ENCODE measurements around the gene LMO7. TPM values are rescaled to one million over a fixed set of nuclear protein-coding genes. Genes with fewer than 3 reads are reported as not detected.

LMO7 gene
- total and polyA plus RNA-seq, 4 donors, result 17.5 to 69.6 (median 38.2) TPM

DNA sequence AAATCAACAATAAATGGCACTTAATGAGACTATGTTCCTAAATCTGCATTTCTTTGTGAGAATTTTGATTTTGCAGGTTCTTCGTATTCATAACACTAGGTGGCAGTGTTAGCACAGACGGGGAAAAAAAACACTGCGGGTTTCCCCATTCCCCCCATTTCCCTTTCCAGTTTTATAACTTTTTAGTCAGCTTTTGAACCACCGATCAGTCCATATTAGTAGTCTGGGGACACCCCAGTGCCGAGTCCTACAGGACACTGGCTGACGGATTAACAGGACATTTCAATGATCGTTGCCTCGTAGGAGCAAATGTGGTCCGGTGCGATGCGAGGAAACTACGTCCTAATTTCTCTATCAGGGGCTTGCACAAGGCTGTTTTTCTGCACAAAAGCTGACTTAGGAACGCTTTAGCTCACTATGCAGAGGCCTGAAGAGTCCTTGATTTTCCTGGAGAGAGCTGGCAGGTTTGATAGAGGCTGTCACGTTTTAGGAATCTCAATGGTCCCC is 234.3 kb downstream of the LMO7 start:
- H3K4me1 ChIP-seq (ENCODE audit: control insufficient read depth in 4 of 4, insufficient read depth in 4 of 4, low read length in 3 of 4), result peaks cover 0 to 4% (median 2%) of the 10 kb centered on the region in 4 donors

DNA sequence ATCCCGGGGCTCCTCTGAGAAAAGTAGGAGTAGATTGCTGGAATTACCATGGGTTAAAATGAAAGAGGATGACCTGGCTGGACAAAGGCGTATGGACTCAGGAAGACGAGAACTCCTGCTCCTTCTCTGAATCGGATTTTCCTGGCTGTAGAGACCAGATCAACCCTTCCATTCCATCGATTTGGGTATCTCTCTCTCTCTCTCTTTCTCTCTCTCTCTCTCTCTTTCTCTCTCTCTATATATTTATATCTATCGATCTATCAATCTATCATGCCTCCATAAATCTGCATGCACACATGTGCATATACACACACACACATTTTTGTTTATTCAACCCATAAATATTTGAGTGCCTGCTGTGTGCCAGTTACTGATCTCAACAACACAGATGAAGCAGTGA is 234.9 kb downstream of the LMO7 start:
- no peak overlapping the region for H3K9ac ChIP-seq (ENCODE audit: low read depth in 1 of 2, low read length in 2 of 2)
- DNase-seq (ENCODE audit: low spot score), result no peak
- H3K36me3 ChIP-seq (ENCODE audit: control insufficient read depth in 4 of 4, insufficient read depth in 3 of 4, low read depth in 1 of 4, low read length in 3 of 4), result no peaks in the 10 kb centered on the region
- TF ChIP-seq FOXA2 (IDR thresholded peaks at IDR 0.05), result no peak
- H3K9me3 ChIP-seq (ENCODE audit: control insufficient read depth in 4 of 4, low read length in 3 of 4), result no peaks in the 10 kb centered on the region
- no peak overlapping the region for H3K27ac ChIP-seq (ENCODE audit: low read depth in 1 of 2, low read length in 2 of 2)
- peaks cover 0 to 4% (median 2%) of the 10 kb centered on the region in 4 donors for H3K4me1 ChIP-seq (ENCODE audit: control insufficient read depth in 4 of 4, insufficient read depth in 4 of 4, low read length in 3 of 4)
- no peak overlapping the region for H3K4me3 ChIP-seq (ENCODE audit: low read depth in 1 of 3, low read length in 3 of 3)
- H3K27me3 ChIP-seq (ENCODE audit: control insufficient read depth in 4 of 4, insufficient read depth in 4 of 4, low read length in 3 of 4), result no peaks in the 10 kb centered on the region
- WGBS, result 67% methylated on average over 6 of the region's 6 CpGs

More for the DNA sequence above, 234.3 kb downstream of the LMO7 start:
- Histone ChIP-seq H3K9me3 (ENCODE audit: control insufficient read depth in 4 of 4, low read length in 3 of 4) (no peaks in the 10 kb centered on the region), H3K27me3 (ENCODE audit: control insufficient read depth in 4 of 4, insufficient read depth in 4 of 4, low read length in 3 of 4) (no peaks in the 10 kb centered on the region), H3K27ac (ENCODE audit: low read depth in 1 of 2, low read length in 2 of 2) (no peak overlapping the region), H3K4me3 (ENCODE audit: low read depth in 1 of 3, low read length in 3 of 3) (peak overlapping the region in 2 of 3 donors; percentile 30 to 44), H3K9ac (ENCODE audit: low read depth in 1 of 2, low read length in 2 of 2) (peak overlapping the region in 1 of 2 donors; percentile 49), H3K36me3 (ENCODE audit: control insufficient read depth in 4 of 4, insufficient read depth in 3 of 4, low read depth in 1 of 4, low read length in 3 of 4) (no peaks in the 10 kb centered on the region)
- no peak for TF ChIP-seq HNF4A (conservative IDR thresholded peaks at IDR 0.05)
- TF ChIP-seq, protein P1, sequence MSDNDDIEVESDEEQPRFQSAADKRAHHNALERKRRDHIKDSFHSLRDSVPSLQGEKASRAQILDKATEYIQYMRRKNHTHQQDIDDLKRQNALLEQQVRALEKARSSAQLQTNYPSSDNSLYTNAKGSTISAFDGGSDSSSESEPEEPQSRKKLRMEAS (IDR thresholded peaks at IDR 0.05), result no peak
- TF ChIP-seq, protein P2, sequence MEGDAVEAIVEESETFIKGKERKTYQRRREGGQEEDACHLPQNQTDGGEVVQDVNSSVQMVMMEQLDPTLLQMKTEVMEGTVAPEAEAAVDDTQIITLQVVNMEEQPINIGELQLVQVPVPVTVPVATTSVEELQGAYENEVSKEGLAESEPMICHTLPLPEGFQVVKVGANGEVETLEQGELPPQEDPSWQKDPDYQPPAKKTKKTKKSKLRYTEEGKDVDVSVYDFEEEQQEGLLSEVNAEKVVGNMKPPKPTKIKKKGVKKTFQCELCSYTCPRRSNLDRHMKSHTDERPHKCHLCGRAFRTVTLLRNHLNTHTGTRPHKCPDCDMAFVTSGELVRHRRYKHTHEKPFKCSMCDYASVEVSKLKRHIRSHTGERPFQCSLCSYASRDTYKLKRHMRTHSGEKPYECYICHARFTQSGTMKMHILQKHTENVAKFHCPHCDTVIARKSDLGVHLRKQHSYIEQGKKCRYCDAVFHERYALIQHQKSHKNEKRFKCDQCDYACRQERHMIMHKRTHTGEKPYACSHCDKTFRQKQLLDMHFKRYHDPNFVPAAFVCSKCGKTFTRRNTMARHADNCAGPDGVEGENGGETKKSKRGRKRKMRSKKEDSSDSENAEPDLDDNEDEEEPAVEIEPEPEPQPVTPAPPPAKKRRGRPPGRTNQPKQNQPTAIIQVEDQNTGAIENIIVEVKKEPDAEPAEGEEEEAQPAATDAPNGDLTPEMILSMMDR (IDR thresholded peaks at IDR 0.05; ENCODE audit: low read depth, low read length, missing input control), result peak; percentile 60
- TF ChIP-seq, protein P3, sequence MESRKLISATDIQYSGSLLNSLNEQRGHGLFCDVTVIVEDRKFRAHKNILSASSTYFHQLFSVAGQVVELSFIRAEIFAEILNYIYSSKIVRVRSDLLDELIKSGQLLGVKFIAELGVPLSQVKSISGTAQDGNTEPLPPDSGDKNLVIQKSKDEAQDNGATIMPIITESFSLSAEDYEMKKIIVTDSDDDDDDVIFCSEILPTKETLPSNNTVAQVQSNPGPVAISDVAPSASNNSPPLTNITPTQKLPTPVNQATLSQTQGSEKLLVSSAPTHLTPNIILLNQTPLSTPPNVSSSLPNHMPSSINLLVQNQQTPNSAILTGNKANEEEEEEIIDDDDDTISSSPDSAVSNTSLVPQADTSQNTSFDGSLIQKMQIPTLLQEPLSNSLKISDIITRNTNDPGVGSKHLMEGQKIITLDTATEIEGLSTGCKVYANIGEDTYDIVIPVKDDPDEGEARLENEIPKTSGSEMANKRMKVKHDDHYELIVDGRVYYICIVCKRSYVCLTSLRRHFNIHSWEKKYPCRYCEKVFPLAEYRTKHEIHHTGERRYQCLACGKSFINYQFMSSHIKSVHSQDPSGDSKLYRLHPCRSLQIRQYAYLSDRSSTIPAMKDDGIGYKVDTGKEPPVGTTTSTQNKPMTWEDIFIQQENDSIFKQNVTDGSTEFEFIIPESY (IDR thresholded peaks at IDR 0.05), result no peak
- peak; percentile 72 to 78 for TF ChIP-seq RAD21 (IDR thresholded peaks at IDR 0.05)
- TF ChIP-seq RXRA (IDR thresholded peaks at IDR 0.05), result no peak
- TF ChIP-seq SP1 (IDR thresholded peaks at IDR 0.05), result no peak
- TF ChIP-seq FOXA1 (IDR thresholded peaks at IDR 0.05), result no peak
- TF ChIP-seq, protein P4, sequence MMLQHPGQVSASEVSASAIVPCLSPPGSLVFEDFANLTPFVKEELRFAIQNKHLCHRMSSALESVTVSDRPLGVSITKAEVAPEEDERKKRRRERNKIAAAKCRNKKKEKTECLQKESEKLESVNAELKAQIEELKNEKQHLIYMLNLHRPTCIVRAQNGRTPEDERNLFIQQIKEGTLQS (IDR thresholded peaks at IDR 0.05), result no peak
- TF ChIP-seq, protein P5, sequence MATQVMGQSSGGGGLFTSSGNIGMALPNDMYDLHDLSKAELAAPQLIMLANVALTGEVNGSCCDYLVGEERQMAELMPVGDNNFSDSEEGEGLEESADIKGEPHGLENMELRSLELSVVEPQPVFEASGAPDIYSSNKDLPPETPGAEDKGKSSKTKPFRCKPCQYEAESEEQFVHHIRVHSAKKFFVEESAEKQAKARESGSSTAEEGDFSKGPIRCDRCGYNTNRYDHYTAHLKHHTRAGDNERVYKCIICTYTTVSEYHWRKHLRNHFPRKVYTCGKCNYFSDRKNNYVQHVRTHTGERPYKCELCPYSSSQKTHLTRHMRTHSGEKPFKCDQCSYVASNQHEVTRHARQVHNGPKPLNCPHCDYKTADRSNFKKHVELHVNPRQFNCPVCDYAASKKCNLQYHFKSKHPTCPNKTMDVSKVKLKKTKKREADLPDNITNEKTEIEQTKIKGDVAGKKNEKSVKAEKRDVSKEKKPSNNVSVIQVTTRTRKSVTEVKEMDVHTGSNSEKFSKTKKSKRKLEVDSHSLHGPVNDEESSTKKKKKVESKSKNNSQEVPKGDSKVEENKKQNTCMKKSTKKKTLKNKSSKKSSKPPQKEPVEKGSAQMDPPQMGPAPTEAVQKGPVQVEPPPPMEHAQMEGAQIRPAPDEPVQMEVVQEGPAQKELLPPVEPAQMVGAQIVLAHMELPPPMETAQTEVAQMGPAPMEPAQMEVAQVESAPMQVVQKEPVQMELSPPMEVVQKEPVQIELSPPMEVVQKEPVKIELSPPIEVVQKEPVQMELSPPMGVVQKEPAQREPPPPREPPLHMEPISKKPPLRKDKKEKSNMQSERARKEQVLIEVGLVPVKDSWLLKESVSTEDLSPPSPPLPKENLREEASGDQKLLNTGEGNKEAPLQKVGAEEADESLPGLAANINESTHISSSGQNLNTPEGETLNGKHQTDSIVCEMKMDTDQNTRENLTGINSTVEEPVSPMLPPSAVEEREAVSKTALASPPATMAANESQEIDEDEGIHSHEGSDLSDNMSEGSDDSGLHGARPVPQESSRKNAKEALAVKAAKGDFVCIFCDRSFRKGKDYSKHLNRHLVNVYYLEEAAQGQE (IDR thresholded peaks at IDR 0.05), result no peak
- no peak for DNase-seq (ENCODE audit: low spot score)
- WGBS, result 31% methylated on average over 14 of the region's 14 CpGs
